MM.1S (cell line): ENCODE measurements around the gene TNPO3.

Source experiments
- CTCF ChIP-seq: fragments of 300-600 bp; sonication (generic); IDR thresholded peaks from 2 replicates; pipeline ENCODE4 v1.5.1; 2016; ENCODE audit warnings: antibody characterized with exemption, low read length, mixed read lengths
- EZH2 ChIP-seq: fragments of 300-600 bp; sonication (generic); optimal IDR thresholded peaks from 2 replicates; pipeline ENCODE3; 2017; ENCODE audit warnings: low read depth, mild to moderate bottlenecking, antibody characterized with exemption, low read length, mixed read lengths
- EZH2phosphoT487 ChIP-seq: fragments of 300-600 bp; sonication (generic); IDR thresholded peaks from 2 replicates; pipeline ENCODE4 v1.6.1; 2018; ENCODE audit warnings: antibody characterized with exemption, low read length

GRCh38 chr7:129005186-129005585 lies 49.7 kb downstream of the TNPO3 start:
- no peak for TF ChIP-seq EZH2
- no peak for TF ChIP-seq EZH2phosphoT487
- no peak for TF ChIP-seq CTCF
